GM18858 (cell line): ENCODE results near the gene GCNT2.
"Not testable (repeated sequence)": the region's sequence is repeated elsewhere in the genome, so short reads cannot be mapped to it uniquely, and the experiment has no call there.

Experiments used
- ATAC-seq: cut with Tn5 transposase; IDR thresholded peaks from one replicate; pipeline ENCODE4 v1.9.1; 2021; ENCODE audit not compliant: unreplicated experiment

The GCNT2 gene

GRCh38 chr6:10543488-10543887 is 22.3 kb downstream of the GCNT2 start:
- no peak for ATAC-seq

GRCh38 chr6:10545482-10545881 is 24.3 kb downstream of the GCNT2 start:
- no peak for ATAC-seq

DNA sequence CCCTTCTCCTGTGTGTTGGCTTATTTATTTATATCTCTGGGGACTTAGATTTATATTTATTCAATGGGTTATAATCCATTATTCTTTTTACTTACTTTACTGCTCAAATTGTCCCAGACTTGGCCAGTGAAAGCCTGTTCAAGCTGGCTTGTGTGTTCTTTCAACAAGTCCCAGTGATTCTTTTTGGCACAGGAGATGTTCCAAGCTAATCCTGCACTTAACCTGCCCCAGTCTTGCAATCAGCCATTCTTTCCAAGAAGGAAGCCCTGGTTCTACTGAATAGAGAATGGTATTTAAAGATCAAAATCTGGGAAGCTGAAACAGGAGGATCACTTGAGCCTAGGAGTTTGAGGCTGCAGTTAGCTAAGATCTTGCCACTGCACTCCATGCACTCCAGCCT is 26.7 kb downstream of the GCNT2 start:
- ATAC-seq: no peak

- no peak for ATAC-seq
Observed at GRCh38 chr6:10550764-10551163, 29.6 kb downstream of the GCNT2 start.

- ATAC-seq: no peak
Observed at GRCh38 chr6:10552270-10552810, 31.2 kb downstream of the GCNT2 start.

- ATAC-seq: no peak
Observed at GRCh38 chr6:10553871-10554270, 32.7 kb downstream of the GCNT2 start.

GRCh38 chr6:10554826-10555225 is 33.7 kb downstream of the GCNT2 start:
- ATAC-seq: no peak

GRCh38 chr6:10555625-10556309 is 34.6 kb downstream of the GCNT2 start:
- ATAC-seq: no peak

DNA sequence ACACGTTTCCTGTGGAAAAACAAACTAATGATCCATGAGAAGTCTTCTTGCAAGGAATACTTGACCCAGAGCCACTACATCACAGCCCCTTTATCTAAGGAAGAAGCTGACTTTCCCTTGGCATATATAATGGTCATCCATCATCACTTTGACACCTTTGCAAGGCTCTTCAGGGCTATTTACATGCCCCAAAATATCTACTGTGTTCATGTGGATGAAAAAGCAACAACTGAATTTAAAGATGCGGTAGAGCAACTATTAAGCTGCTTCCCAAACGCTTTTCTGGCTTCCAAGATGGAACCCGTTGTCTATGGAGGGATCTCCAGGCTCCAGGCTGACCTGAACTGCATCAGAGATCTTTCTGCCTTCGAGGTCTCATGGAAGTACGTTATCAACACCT is 35.4 kb downstream of the GCNT2 start:
- no peak for ATAC-seq

DNA sequence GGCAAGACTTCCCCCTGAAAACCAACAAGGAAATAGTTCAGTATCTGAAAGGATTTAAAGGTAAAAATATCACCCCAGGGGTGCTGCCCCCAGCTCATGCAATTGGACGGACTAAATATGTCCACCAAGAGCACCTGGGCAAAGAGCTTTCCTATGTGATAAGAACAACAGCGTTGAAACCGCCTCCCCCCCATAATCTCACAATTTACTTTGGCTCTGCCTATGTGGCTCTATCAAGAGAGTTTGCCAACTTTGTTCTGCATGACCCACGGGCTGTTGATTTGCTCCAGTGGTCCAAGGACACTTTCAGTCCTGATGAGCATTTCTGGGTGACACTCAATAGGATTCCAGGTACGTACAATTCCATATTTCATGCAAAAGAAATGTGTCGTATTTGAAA is 35.8 kb downstream of the GCNT2 start:
- no peak for ATAC-seq

- ATAC-seq: no peak
Observed at GRCh38 chr6:10557913-10558312, 36.8 kb downstream of the GCNT2 start.

- ATAC-seq: no peak
Observed at GRCh38 chr6:10558565-10558964, 37.4 kb downstream of the GCNT2 start.

DNA sequence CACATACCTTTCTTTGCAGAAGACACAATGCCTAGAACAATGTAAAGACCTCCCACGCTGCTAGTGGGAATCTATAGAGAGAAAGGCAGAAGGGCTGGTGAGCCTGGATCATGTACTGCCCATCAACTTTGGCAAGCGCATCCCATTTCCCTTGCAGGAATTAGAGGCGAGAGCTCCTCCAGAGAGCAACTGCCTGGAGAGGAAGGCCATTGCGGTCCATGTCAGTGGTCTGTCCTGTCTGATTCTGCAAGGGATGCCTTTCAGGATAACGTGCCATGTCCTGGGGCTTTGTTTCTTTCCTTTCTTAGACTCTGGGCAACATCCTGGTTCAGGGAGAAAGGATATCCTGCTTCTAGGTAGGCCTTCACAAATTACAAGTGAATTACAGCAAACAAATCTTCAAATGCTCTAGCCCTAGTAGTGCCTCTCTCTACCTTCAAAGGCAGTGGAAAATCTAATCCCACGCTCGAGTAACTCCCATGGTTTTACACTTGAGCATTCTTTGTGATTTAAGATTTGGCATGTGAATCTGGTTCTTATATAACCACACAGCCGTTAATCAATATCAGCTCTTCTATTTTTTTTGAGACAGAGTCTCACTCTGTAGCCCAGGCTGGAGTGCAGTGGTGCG is 38.5 kb downstream of the GCNT2 start:
- ATAC-seq: no peak

- no peak for ATAC-seq
Observed at GRCh38 chr6:10561611-10562199, 40.6 kb downstream of the GCNT2 start.

DNA sequence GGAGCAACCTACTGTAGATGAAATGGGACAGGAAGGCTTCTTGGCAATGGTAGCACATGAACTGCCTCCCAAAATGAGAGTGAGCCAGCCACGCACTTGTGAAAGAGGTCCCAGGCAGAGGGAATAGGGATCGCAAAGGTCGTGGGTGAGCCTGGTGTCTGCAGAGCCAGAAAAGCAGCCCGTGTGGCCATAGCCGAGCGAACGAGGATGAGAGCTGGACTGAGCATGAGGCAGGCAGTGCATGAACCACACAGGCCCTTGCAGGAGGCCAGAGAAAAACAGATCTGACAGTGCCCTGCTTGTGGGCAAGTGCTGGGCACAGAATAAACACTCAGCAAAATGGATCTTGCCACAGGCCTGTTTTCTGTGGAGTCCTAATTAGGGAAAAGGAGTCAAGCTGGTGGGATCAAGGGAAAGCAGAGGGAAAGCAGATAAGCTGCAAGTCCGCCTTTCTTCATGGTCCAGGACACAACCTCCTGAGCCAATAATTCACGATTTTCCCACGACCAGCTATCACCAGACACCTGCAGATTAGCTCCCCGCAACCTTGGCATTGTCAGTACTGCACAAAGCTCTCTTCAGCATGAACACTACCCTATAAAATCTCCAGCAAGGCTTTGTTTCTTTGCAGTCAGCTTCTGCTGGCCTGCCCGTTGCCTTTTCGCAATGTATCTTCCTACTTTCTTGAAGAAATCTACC is 44.0 kb downstream of the GCNT2 start:
- ATAC-seq: no peak

DNA sequence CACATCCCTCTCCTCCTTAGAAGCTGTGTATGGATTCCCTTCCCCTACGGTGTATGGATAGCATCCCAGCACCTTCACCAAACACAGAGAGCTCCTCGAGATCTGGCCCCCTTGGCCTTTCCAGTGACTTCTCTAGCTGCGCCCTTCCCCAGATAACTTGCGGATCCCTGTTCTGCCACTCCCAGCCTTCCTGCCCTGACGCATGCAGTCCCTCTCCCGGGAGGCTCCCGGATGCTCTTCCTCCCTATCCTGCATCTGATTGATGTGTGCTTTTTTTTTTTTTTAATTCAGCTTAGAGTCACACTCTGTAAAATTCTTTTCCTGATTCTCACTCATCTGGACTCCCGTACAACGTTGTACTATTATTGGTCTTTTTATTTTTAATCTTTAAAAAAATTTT is 44.8 kb downstream of the GCNT2 start:
- no peak for ATAC-seq

- ATAC-seq: no peak
Observed at GRCh38 chr6:10567256-10568026, 46.3 kb downstream of the GCNT2 start.

GRCh38 chr6:10569392-10570127 is 48.4 kb downstream of the GCNT2 start:
- ATAC-seq: no peak

GRCh38 chr6:10575519-10575918 is 54.4 kb downstream of the GCNT2 start:
- ATAC-seq: not testable (repeated sequence)

DNA sequence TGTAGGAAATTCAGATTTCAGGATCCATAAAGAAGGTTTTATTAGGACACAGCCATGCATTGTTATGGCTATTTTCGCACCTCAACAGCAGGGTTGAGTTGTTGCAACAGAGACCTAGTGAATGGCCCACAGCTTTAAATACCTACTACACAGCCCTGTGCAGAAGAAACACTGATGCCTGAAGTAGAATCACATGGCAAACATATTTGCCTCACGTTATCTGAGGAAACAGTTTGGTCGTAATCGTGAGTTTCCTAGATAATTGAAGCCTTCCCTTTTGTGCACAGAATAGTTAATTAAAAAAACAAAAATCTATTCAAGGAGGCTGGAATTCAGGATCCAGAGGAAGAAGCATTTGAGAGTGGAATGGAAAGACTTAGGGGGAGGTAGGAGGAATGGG is 55.1 kb downstream of the GCNT2 start:
- ATAC-seq: no peak
